ENCODE results near the gene TTLL8. TPM values are rescaled to one million over a fixed set of nuclear protein-coding genes. Genes with fewer than 3 reads are reported as not detected.

Gene TTLL8
- total RNA-seq, 1 donor from 2014 or later: not detected

DNA sequence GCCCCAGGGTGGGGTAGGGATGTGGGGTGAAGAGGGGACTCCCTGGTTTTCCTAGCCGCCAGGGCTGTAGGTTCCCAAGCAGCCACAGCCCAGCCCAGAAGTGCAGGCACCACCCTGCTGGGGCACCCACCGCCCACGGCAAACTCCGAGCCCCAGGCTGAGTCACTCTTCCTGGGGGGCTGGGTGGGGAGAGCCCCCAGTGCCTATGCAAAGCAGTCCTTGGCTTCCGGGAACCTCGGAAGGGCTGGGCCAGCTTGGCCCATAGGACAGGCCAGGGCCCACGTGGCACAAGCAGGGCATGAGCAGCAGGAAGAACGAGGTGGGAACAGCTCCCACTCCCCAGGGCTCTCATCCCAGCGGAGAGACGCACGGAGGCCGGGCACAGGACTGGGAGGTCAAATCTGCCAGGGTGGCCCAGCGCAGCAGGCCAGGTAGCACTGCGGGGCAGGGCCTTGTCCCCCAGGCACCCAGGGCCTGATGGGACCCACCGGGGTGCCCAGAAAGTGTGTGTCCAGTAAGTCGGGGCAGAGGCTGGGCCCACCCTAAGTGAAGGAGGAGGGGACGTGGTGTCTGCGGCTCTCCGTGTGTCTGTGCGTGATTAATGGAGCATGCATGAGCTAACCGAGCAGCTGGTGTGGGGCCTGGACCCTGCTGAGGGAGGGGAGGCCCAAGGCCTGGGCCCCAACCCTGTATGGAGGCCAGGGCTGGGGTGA lies 41.0 kb downstream of the TTLL8 start:
- no peak for DNase-seq

DNA sequence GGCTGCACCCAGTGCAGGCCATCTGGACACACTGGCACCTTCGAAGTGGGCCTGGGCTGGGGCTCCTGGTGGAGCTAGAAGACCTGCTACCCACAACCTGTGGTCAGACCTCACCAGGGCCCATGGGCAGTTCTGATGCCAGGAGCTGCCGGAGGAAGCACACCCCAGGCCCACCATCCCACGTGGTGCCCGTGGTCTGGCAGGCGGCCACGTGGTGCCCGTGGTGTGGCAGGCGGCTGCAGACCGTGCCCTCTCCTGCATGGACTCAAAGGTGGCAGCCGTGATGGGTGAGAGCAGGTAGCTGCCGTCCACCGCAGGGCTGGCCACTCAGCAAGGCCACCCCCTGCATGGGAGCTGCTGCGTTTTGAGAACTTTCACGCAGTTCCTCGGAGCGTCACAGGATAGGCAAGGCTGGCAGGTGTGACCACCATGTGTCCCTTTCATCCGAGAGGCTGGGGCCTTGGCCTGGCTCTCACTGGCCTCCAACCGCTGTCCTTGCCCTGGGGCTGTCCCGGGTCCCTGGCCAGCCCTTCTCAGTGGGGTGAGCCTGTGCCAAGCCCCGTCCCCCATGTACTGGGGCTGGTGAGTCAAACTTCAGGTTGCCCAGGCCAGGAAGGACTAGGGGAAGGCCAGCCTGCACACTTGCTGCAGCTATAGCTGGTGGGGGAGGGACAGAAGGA lies 41.6 kb downstream of the TTLL8 start:
- DNase-seq: no peak

DNA sequence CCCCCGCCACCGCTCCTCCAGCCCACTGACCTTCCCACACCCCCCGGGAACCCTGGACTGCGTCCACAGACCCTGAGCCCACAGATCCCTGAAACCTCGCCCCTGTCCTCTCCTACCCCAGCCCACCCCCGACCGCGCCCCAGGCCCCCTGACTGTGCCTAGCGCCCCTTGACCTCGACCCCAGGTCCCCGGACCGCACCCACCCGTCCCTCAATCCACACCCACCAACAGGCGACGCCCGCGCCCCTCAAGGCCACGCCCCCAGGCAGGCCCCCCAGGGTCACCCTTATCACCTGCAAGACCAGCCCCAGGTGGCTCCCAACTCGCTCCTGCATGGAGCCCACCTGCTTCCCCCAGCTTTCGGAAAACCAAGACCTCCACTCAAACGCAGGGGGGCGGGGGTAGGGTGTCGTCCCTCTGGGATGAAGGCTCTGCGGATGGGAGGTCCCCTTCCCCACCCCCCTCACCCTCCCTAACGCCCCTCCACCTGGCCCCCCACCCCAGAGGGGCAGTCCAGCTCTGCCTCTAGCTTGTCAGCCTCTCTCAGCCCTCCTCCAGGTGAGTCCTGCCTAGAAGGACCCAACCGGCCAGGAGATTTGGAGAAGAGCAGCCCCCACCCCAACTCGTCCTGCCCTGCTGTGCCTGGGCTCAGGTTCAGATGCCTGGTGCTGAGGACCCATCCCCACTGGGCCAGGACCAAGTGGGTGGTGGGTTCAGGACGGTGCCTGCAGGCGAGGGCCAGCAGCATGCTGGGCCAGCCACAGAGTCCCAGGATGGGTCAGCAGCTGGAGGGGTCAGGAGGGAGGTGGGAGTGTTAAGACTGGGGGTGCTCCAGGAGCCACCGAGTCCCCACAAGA lies 42.4 kb downstream of the TTLL8 start:
- no peak for DNase-seq

DNA sequence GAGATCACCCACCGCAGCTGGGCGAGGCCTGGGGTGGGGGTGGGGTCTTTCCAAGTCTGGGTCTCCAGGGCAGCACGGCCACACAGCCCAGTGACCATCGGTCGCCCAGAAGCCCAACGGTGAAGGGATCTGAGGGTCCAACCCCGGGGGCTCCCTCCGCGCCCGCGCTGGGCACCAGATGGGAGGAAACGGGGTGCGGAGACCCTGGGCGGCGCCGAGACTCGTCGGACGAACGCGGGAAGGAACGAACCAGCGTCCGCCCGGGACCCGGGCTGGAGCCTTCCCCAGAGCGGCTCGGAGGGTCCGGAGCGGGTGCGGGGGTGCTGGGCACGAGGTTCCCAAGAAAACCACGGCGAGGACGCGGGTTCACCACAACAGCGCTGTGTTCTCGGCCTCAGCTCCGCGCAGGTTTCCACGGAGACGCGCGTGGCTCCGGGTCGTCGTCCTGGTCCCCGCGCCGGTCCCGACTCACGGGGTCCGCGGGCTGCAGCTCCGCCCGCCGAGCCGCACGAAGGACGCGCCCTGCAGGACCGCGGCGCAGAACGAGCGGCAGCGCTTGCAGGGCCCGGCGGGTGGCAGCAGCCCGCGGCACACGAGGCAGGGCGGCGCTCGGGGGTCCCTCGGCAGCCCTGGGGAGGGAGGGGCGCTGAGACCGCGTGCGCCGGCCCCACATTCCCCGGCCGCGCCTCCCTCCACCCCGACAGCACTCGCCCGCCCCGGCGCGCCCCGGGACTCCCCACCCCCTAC lies 43.3 kb downstream of the TTLL8 start:
- no peak for DNase-seq

DNA sequence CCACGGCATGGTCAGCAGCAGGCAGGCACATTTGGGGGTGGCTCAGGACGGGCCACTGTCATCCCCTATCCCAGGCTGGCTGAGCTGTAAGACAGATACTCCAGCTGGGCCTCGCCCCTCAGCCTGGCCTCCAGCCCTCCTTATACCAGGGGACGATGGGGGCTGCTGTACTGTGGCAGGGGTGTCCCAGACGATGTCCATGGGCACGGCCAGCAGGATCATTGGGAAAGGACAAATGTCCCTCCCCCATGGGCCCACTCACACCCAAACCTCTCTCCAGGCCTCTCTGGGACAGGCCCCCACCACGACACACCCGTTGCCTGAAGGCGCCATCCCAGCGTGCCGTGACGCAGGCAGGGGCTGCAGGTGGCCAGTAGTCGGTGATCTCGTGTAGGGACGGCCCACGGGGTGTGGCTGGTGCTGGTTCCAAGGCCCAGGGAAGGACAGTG lies 44.0 kb downstream of the TTLL8 start:
- no peak for DNase-seq

DNA sequence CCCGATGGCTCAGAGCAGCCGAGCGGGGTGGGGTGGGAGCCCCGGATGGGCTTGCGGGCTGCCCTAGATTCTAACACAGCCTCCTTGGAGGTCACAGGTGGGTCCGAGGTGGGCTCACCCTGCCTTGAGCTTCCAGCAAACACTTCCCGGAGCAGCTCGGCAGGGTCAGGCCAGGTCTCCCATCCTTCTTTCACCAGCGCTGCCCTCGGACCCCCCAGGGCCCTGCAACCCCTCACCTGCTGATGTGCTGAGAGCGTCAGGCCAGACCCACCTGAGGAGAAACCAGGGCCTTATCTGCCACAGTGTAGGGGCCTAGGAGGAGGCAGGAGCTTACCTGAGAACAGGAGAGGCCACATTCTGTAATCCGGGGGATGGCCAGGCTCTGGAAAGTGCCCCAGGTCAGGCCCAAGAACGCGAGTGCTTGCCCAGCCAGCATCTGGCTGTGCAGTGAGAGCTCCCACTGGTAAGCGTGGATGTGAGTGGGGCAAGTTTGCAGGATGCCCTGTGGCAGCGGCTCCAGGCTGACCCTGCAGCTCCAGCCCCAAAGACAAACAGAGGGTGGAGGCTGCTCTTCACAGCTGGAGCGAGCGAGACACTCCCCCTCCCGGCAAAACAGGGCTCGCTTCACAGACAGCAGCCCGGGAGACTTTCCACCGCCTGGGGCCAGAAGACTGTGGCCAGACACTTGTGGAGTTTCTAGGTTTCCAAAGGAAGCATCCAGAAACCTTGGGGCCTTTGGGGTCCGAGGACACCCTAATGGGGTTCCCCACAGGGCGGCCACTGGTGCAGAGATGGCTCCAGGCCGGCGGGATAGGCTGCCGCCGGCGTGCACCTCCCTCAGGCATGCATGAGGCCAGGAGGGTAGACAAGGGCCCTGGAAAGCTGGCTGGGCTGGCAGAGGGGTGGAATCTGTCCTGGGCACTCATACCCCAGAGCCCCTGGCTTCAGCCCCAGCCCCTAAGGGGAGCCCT lies 45.6 kb downstream of the TTLL8 start, which contains the start of gene IL17REL:
Gene IL17REL, minus strand, starts transcription at position 555 of the 971 bp plus-strand sequence. Its CDS starts 119 bp downstream, at position 436.
- peak; percentile 18 for DNase-seq

DNA sequence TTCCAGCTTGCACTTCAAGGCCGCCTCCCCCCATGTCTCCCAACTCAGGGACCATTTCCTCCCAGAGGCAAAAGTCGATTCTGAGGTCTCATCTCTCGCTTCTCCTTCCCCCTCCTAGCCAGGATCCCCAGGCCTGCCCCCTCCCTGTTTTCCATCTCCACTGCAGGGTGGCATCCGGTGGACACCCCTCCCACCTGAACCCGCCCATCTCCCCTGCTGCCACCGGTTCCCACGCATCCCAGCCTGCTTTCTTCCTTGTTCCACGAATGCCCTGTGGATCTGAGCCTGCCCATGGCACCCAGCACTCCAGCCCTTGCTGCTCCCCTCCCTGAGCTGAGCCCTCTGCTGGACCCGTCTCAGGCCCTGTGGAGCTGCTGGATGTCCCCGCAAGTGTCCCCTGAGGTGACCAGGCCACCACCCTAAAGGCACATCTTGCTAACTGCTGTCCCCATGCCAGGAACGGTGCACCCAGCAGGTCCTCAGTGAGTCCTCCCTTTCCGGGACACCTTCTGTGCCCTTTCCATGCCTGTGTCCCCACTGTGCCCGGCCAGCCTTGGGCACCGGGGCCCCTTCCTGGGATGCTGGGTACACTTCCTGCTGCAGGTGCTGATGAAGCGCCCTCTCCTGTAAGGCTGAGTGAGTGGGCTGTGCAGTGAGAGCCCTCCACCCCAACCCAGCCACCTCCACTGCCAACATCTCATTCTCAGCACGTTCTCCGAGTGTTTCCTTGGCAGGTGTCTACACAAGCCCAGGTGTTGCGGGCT lies 46.5 kb downstream of the TTLL8 start:
- no peak for DNase-seq

DNA sequence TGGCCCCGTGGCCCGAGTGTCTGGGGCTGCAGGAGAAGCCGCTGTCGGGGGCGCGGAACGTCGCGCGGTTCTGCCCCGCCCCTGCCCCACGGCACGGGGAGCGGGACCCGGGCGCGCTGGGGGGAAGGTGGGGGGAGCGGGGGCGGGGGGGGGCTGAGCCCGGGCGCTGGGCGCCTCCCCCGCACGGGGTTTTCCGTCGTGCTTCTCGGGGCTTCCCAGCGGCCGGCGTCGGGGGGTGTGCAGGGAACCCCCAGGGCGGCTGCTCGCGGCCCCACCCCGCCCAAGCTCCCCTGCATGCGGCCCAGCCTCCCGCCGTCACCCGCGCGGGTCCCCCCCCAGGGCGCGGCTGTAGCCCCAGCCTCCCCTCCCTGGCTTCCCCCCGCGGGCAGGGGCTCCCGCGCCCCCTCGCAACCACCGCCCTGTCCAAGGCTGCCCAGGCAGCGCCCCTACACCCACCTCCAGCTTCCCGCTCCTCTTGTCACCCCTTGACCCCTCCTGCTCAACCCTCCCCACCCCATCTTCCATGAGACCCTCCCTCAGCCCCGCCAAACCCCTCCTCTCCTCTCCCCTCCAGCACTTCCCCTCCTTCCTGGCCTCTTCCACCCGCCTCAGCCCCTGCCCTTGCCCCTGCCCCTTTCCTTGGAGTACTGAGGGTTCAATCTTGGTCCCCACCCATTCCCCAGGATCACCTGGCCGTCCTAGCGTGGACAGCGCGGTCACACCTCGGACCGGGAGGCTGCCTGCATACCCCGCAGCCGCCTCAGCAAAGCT lies 47.2 kb downstream of the TTLL8 start:
- DNase-seq: no peak

DNA sequence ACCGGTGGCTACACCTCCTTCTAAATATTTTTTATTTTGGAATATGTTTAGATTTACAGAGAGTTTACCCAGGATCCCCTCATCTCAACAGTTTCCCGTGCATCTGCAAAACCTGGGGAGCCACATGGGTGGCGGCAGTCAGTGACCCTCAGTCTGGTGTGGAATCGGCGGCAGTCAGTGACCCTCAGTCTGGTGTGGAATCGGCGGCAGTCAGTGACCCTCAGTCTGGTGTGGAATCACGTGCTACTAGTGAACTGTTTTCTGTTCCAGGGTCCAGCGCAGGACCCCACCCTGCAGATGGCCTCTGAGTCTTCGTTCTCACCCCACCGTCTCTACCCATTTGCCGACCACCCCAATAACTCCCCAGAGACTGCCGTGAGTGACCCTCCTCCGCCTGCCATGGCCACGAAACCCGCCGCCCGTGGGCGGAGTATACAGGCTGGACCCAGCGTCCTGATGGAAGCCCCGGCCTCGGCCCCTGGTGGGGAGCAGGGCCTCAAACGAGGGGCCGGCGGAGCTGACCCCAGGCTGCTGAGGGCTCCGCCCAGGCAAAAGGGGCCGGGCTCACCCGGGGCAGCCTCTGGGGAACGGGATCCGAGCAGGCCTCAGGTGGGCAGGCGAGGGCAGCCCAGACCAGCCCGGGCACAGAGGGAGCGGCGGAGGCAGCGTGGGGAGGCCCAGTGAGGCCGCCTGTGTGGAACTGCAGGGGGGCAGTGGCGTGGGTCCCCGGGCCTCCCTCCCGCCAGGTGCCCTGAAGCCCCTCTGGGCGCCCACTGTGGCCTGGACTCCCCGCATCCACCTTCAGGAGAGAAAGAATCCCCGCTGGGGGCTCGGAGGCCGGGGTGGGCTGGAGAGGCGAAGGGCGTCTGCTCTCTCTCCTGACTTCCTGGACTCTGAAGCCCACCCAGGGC lies 48.1 kb downstream of the TTLL8 start:
- no peak for DNase-seq

DNA sequence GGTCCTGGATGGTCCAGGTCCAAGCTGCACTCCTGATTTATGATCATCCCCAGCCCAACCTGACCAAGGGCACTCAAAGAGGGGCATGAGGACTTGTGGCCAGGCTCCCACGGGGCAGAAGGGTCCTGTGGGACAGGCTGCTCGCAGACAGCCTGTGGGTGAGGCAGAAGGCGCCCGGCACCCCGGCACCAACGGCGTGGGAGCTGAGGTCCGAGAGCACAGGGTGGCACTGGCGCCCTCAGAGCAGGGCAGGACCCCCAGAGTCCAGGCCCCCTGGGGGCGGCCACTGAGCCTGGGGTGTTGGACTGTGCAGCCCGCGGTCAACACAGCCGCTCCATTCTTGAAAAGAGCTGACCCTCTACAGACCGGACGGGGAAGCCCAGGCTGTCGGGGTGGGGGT lies 48.8 kb downstream of the TTLL8 start:
- no peak for DNase-seq

DNA sequence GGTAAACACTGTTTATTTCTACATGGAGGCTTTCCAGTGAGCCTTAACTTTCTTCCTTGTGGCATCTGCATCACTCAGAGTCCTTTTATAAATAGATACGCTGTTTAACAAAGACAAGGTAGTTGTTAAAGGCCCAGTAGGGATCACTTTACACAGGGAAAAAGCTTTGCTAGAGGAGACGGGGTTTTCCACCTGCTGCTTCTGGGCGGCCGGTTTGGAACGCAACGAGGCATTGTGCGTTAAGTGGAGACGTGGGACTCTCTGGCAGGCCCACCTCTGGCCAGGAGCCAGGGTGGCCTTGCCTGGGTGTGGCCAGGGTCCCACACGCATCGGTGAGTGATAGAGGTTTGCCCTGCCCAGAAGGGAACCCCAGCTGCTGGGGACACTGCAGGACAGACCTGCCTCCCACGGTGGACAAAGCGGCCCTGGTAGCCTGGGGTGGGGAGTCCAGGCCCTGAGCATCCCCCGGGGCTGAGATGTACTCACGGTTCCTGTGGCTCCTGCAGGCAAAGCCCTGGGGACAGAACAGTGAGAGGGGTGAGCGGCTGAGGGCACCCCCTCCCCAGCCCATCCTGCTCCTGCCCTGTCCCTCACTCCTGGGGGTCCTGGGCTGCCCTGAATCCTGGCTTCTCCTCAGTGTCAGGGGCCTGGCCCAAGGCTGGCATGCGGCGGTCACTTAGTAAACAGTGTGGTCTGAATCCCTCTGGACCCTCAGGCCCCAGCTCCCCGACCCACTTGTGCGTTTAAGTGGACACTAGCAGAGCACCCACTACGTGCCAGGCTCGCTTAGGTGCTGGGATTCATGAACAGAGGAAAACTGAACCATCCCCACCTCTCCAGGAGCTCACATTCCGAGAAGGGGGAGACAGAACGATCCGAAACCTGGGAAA lies 49.7 kb downstream of the TTLL8 start:
- no peak for DNase-seq

DNA sequence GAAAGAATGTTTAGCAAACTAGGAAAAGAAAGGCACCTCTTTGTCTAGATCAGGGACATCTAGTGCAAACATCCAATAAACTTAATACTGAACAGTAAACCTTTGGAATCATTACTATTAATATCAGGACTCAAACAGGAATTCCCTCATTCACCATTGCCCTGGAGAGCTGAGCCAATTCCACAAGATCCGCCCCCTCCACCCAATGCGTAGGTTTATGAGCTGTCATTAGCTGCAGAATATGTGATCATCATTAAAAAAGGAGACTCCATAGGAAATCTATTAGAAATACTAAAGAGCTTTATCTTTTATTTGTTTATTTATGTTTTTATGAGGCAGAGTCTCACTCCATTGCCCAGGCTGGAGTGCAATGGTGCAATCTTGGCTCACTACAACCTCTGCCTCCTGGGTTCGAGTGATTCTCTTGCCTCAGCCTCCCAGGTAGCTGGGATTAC lies 51.0 kb downstream of the TTLL8 start:
- no peak for DNase-seq

DNA sequence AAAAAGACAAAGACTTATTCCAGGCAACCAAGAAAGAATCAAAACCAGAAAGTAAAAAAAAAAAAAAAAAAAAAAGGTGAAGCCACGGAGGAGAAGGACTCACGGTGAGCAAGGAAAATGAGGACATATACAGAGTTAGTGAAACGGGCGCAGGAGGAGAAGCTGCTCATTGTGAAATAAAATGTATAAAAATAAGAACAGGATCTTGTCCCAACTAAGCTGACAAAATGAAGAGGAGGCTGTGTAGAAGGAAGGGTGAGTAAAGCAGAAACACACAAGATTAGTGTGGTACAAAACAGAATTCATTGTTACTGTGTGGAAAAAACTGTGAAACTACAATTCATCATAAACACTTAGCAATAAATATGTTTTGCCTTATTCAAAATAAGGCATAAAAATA lies 53.2 kb downstream of the TTLL8 start:
- DNase-seq: no peak

DNA sequence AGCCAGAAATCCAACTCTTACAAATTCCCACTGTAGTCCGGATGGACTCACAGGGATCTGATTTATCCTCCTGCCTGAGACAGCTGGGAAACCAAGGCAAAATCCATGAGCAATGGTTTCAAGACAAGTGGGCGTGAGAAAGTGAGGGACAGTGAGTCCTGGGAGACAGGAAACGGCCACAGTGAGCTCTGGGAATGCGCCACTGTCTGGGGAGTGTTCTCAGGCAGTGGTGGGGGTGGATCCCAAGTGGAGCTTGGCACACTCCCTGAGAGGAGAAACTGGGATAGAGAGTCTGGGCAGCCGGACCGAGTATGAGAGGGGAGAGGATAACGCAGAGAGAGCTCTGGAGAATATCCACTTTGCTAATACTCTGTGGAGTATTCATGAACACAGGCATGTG lies 55.3 kb downstream of the TTLL8 start:
- no peak for DNase-seq

DNA sequence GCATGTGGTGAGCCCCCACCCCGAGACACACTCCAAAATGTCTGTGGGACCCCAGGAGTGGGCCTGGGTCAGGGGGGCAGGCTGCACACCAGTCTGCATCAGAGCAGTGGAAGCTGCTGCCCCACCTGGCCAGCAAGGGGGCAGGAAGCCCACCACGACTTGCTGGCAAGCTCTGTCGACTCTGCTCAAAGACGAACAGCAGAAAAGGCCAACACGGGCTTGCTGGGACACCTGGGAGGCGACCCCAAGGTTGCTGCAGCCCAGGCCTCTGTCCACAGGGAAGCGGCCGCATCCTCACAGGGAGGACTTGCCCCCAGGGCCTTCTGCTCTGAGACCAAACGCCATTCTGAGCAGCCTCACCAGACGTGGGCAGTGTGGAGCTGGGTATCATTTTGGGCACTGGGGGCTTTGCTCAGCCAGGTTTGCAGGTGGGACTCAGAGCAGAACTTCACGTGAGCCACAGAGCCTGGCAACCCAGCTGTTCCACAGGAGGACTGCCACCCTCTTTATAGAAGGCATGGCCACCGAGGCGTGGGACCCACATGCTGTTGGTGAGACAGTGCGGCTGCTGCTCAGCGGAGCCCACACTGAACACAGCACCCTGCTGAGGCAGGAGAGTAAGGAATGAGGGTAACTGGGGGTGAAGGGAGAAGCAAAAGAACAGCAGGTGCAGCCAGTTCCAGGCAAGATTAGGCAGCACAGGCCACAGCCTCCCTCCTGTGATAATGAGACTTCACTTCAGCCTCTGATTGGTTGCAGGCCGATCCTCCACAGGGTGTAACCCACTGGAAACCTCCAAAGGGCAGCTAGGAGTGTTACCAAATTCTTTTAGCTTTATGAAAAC lies 56.5 kb downstream of the TTLL8 start:
- DNase-seq: no peak

DNA sequence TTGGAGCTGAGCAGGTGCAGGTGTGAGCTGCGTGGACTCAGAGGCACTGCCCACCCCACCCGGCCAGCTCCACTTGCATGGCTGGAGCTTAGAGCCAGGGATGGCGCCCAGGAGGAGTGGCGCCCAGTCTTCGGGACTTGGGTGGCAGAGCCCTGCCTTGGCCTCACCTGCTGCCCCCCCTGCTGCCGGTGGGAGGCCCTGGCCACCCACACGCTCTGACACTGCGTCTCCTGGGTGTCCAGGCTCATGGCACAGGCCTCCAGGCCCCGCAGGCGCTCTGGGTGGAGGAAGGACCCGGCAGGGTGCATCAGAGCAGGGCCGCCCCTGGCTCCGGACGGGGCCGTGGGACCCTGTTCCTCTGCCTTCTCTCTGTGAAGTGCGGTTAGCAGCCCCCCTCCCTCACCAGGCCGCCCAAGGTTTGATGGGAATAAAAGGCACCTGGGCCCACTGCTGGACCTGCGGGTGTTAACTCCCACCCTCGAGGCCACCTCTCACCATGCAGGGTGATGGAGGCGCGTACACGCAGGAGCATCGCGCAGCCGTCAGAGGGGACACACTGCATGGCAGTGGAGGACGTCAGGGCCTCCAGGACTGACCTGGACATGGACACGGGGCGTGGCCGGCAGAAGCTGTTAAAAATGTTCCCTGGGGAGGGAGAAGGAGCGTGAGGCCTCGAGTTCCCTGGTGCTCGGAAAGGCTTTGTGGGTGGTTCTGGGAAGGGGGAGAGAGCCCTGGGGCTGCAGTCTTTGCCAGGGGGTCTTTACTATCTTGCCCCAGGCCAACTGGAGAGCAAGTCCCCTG lies 57.3 kb downstream of the TTLL8 start:
- no peak for DNase-seq

All from dermis blood vessel endothelial cell (primary cell).